GM10248 (cell line): ENCODE results near the gene DPP7.

ENCODE experiments used
- CTCF ChIA-PET: fragments of 300-600 bp; sonication (Branson Sonifier 250); formaldehyde crosslinking; extraction: SDS; loops from one replicate; lab custom pipeline; 2021; ENCODE audit warnings: antibody characterized with exemption; lab: Yijun Ruan, JAX
- POLR2A ChIA-PET: fragments of 350-650 bp; sonication (Branson Sonifier 250); formaldehyde crosslinking; extraction: SDS; loops from one replicate; lab custom pipeline; 2020; ENCODE audit warnings: antibody characterized with exemption; lab: Yijun Ruan, JAX
- DNase-seq: peaks from one replicate; pipeline ENCODE4 v3.0.0; 2012; ENCODE audit errors: extremely low spot score
- TF ChIP-seq, protein P1 (sequence below): IDR thresholded peaks from 2 replicates; pipeline ENCODE4 v1.5.1; 2012; ENCODE audit warnings: mild to moderate bottlenecking, low read depth; ENCODE audit errors: extremely low read depth, missing control alignments, control extremely low read depth

The DPP7 gene

DNA sequence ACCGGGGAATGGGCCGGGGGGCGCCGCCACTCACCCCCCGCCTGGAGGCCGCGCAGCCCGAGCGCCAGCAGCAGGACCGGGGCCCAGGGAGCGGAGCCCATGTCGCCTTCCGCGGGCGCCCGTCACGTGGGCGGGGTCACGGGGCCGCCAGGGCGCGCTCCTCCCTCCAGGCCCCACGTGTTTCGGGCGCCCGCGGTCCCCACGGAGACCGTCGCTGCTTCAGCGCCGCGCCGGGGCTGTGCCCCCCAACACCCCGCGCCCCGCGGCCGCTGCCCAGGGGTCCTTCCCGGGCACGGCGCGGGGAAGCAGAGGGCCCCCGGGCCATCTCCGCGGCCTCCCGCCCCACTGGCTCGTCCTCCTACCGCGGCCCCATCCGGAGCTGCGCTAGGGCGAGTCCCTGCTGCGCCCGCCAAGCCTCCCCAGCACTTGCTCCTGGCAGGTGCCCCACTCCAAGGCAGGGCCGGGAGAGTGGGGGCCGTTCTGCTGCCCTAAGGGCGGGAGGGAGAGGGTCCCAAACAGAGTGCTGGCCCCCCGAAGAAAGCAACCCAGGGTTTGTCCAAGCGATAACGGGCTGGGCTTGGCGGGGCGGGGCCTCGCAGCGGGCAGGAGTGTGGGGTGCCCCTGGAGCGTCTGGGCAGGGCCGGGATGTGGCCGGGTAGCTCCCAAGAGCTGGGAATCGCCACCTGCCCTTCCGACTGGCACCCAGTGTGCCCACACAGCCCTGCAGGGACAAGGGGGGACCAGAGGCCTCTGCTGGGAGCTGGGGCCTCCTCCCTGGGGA lies at the start of gene DPP7:
TSS of gene DPP7 (minus strand) at position 121 of the 781 bp plus-strand sequence. CDS start at position 101, 20 bp downstream.
- DNase-seq, result peak; percentile 94
- ChIA-PET POLR2A (interaction anchor here (1.0 to 1.1 kb wide), 2 partner anchors 36 to 126 kb away, joined by 4 to 21 read pairs; partner anchors contain the start of gene TUBB4B), CTCF (interaction anchor here (1.0 to 1.7 kb wide), 4 partner anchors 19 to 128 kb away, joined by 3 to 8 read pairs (median 4); partner anchors contain the start of gene RNF224)
- TF ChIP-seq, protein P1, sequence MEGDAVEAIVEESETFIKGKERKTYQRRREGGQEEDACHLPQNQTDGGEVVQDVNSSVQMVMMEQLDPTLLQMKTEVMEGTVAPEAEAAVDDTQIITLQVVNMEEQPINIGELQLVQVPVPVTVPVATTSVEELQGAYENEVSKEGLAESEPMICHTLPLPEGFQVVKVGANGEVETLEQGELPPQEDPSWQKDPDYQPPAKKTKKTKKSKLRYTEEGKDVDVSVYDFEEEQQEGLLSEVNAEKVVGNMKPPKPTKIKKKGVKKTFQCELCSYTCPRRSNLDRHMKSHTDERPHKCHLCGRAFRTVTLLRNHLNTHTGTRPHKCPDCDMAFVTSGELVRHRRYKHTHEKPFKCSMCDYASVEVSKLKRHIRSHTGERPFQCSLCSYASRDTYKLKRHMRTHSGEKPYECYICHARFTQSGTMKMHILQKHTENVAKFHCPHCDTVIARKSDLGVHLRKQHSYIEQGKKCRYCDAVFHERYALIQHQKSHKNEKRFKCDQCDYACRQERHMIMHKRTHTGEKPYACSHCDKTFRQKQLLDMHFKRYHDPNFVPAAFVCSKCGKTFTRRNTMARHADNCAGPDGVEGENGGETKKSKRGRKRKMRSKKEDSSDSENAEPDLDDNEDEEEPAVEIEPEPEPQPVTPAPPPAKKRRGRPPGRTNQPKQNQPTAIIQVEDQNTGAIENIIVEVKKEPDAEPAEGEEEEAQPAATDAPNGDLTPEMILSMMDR, result no peak

DNA sequence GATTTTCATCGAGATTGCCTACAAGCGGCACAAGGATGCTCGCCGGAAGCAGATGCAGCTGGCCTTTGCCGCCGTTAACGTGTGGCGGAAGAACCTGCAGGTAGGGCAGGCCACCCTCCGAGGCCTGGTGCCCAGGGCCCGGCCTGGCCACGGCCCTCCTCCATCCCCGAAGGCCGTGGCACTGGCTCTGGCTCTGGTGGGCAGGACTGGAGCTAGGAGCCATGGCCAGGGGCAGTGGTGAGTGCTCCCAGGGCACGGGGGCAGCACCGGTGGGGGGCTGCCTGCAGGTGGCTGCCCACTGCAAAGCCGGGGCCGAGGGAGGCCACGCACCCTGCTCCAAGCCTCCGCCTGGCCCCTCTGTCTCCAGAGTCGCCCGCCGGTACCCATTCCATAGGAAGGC lies 49.3 kb upstream of the DPP7 start:
- no peak for DNase-seq
- TF ChIP-seq, protein P1, result no peak
- CTCF ChIA-PET, result no interaction called here
- POLR2A ChIA-PET, result no interaction called here

DNA sequence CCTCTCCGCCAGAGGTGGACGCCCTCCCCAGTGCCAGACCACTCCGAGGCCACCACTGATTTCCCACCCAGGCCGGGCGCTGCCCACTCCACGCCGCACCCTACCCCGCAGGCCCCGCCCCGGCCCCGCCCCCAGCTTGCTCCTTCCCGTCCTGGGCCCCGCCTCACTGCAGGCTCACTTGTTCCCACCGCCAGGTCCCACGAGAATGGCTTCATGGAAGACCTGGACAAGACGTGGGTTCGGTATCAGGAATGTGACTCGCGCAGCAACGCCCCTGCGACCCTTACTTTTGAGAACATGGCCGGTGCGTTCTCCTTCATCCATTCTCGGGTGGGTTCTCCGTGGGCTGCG lies 48.8 kb upstream of the DPP7 start:
- ChIA-PET CTCF (interaction anchor here (1.1 kb wide), 1 partner anchor 25 kb away, joined by 4 read pairs; the partner anchor contains the start of genes ANAPC2 and SSNA1), POLR2A (no interaction called here)
- DNase-seq, result no peak
- TF ChIP-seq, protein P1, result no peak

DNA sequence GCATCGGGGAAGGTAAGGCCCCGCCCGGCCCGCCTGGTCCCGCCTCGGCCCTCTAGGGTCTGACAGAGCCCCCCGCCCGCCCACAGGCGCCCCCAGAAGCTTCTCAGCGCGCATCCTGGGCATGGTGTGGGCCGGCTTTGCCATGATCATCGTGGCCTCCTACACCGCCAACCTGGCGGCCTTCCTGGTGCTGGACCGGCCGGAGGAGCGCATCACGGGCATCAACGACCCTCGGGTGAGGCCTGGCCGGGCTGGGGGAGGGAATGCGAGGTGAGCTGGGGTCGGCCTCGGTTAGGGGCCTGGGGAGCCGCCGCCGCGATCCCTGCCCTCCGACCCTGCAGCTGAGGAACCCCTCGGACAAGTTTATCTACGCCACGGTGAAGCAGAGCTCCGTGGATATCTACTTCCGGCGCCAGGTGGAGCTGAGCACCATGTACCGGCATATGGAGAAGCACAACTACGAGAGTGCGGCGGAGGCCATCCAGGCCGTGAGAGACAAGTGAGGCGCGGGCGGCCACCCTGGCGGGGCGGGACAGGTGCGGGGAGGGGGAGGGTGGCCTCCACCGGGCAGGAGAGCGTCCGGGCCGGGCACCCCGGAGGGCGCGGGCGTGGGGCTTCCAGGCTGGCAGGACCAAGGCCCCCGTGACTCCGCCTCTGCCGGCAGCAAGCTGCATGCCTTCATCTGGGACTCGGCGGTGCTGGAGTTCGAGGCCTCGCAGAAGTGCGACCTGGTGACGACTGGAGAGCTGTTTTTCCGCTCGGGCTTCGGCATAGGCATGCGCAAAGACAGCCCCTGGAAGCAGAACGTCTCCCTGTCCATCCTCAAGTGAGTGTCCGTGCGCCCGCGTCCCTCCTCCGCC lies 48.2 kb upstream of the DPP7 start:
- TF ChIP-seq, protein P1, result no peak
- ChIA-PET CTCF (interaction anchor here (1.1 kb wide), 1 partner anchor 26 kb away, joined by 4 read pairs; the partner anchor contains the start of genes ANAPC2 and SSNA1), POLR2A (no interaction called here)
- DNase-seq, result no peak

DNA sequence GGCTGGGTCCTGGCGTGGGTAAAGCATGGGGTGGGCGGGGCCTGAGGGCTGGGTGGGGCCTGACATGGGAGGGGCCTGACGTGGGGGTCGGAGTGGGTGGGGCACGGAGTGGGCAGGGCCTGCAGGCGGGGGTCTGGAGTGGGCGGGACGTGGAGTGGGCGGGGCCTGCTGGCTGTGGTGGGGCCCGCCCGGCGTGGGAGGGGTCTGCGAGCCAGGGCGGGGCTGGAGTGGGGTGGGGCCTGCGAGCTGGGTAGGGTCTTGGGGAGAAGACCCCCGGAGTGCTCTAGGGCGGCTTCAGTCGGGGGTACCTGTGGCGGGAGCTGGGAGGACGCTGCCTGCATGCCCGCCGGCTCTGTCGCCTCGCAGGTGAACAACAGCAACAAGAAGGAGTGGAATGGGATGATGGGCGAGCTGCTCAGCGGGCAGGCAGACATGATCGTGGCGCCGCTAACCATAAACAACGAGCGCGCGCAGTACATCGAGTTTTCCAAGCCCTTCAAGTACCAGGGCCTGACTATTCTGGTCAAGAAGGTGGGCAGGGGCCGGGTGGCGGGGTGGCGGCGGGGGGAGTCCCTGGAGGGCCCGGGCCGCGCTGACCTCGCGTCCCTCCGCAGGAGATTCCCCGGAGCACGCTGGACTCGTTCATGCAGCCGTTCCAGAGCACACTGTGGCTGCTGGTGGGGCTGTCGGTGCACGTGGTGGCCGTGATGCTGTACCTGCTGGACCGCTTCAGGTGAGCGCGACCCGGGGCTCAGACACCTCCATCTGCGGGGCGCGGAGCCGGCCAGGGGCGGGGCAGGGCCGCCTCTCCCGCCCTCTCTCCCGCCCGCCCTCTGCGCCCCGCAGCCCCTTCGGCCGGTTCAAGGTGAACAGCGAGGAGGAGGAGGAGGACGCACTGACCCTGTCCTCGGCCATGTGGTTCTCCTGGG lies 47.3 kb upstream of the DPP7 start:
- ChIA-PET CTCF (no interaction called here), POLR2A (no interaction called here)
- TF ChIP-seq, protein P1, result no peak
- no peak for DNase-seq
